ENCODE data around the gene SMURF2. TPM values are rescaled to one million over a fixed set of nuclear protein-coding genes. Genes with fewer than 3 reads are reported as not detected.

The SMURF2 gene
- total and polyA plus RNA-seq, 9 of the 15 experiments (the other 6 are each of a cell fraction or from before 2014, with no cell fraction given) = 3.8 to 22.0 (median 14.8) TPM

GRCh38 chr17:64687961-64688360 is 25.9 kb upstream of the SMURF2 start (continued):
- TF ChIP-seq MITF (IDR thresholded peaks at IDR 0.05) (no peak), ZNF445 (CRISPR knock-in tag; IDR thresholded peaks at IDR 0.05; ENCODE audit: low read depth) (no peak), BACH1 (tag; IDR thresholded peaks at IDR 0.05) (no peak), SMAD2 (IDR thresholded peaks at IDR 0.05; ENCODE audit: low read depth, low read length) (no peak), ZNF175 (CRISPR knock-in tag; IDR thresholded peaks at IDR 0.05; ENCODE audit: low read depth) (no peak), SPI1 (IDR thresholded peaks at IDR 0.05; ENCODE audit: borderline replicate concordance, low read depth, low read length) (no peak), ZNF384 (IDR thresholded peaks at IDR 0.05; ENCODE audit: low read depth, low read length) (no peak)

- H3K36me3 ChIP-seq (ENCODE audit: control insufficient read depth, insufficient read depth, low read length) = no peaks in the 10 kb centered on the region
- H3K27me3 ChIP-seq (ENCODE audit: control insufficient read depth in 2 of 2, insufficient read depth in 2 of 2, low read length in 2 of 2) = no peaks in the 10 kb centered on the region
- ChIA-PET CTCF (ENCODE audit: low intra/inter-chr PET ratio) (no interaction called here), POLR2A (no interaction called here)
- no peaks in the 10 kb centered on the region for H3K9me1 ChIP-seq (ENCODE audit: control insufficient read depth, insufficient read depth, low read length)
- no peaks in the 10 kb centered on the region; a peak in 1 of 5 replicates for H3K4me1 ChIP-seq (replicated peaks in 1 of 2; ENCODE audit: control insufficient read depth in 2 of 2, insufficient read depth in 2 of 2, low read length in 2 of 2)
- no peak overlapping the region for H2AFZ ChIP-seq (ENCODE audit: low read depth, low read length)
- H3K9ac ChIP-seq (ENCODE audit: insufficient read depth in 1 of 2, low read depth in 2 of 2, low read length in 2 of 2) = no peak overlapping the region
- FAIRE-seq = no peak
- H3K79me2 ChIP-seq (ENCODE audit: control insufficient read depth, insufficient read depth, low read length) = no peaks in the 10 kb centered on the region
- H3K4me3 ChIP-seq = no peak overlapping the region
- H3K4me2 ChIP-seq (ENCODE audit: insufficient read depth, low read length) = no peak overlapping the region
- H3K9me3 ChIP-seq (replicated peaks; ENCODE audit: control insufficient read depth, insufficient read depth, low read depth, low read length) = no peaks in the 10 kb centered on the region
- H3K27ac ChIP-seq (ENCODE audit: extremely low read depth, low read depth, low read length) = no peak overlapping the region
- H4K20me1 ChIP-seq (replicated peaks; ENCODE audit: control insufficient read depth, insufficient read depth, low read length) = no peaks in the 10 kb centered on the region
- intact Hi-C loops (cut with micrococcal nuclease) (no loop called here), in situ Hi-C loops (cut with MboI) (no loop called here)
- ATAC-seq = no peak
- no peak for DNase-seq (ENCODE audit: extremely low read depth in 1 of 4, low spot score in 3 of 4)
- 62% methylated on average over 4 of the region's 4 CpGs for WGBS (ENCODE audit: insufficient coverage, low coverage, missing lambda C conversion rate)
- no TSS peak for BruUV-seq (replicated peaks)
- TF ChIP-seq ZNF134 (CRISPR knock-in tag; conservative IDR thresholded peaks at IDR 0.05) (no peak), SIN3B (IDR thresholded peaks at IDR 0.05; ENCODE audit: low read depth) (no peak), JUN (IDR thresholded peaks at IDR 0.05; ENCODE audit: borderline replicate concordance, low read depth, low read length) (no peak), JUN (CRISPR knock-in tag; IDR thresholded peaks at IDR 0.05; ENCODE audit: borderline replicate concordance) (no peak), GMEB1 (CRISPR knock-in tag; IDR thresholded peaks at IDR 0.05) (no peak), YY1 (IDR thresholded peaks at IDR 0.05; ENCODE audit: borderline replicate concordance in 1 of 3, control insufficient read depth in 1 of 3, extremely low read depth in 1 of 3, insufficient read depth in 3 of 3, insufficient read length in 1 of 3, insufficient replicate concordance in 2 of 3, low read depth in 1 of 3, low read length in 2 of 3) (no peak), TCF15 (CRISPR knock-in tag; IDR thresholded peaks at IDR 0.05) (no peak), L3MBTL2 (IDR thresholded peaks at IDR 0.05) (no peak), TBL1XR1 (IDR thresholded peaks at IDR 0.05; ENCODE audit: low read length in 2 of 2) (no peak), SREBF1 (IDR thresholded peaks at IDR 0.05; ENCODE audit: borderline replicate concordance, low read depth, low read length) (no peak), TARDBP (IDR thresholded peaks at IDR 0.05) (no peak), MTA3 (IDR thresholded peaks at IDR 0.05; ENCODE audit: borderline replicate concordance) (no peak), MIER1 (IDR thresholded peaks at IDR 0.05; ENCODE audit: low read depth) (no peak), GTF2F1 (IDR thresholded peaks at IDR 0.05; ENCODE audit: low read depth, low read length) (no peak)
Observed at GRCh38 chr17:64687376-64687775, 25.3 kb upstream of the SMURF2 start.

Data from K562 (cell line).